Prostate gland (tissue), 2 donors: ENCODE data around the gene CCDC28A. TPM values are rescaled to one million over a fixed set of nuclear protein-coding genes. Genes with fewer than 3 reads are reported as not detected.

Experiments used
- total RNA-seq, 2 donors: library from RNA; depleted of rRNA; stranded (reverse); fragments of >200 nt; gene quantifications; one replicate each; pipeline ENCODE4 v1.1.0, GENCODE V29; 2016

CCDC28A gene
- total RNA-seq, 2 donors from 2014 or later = 36.3 to 41.6 TPM

Other genes starting within 250 kb of the CCDC28A start
- gene ECT2L, start 22.3 kb downstream of the CCDC28A start, total RNA-seq = under 1 TPM in 1 of 2 donors, not detected in 1; 0.41 TPM
- gene REPS1, start 214.5 kb downstream of the CCDC28A start, total RNA-seq = 10 to 100 TPM; 38.6 to 97.1 TPM